GM10248 (cell line): ENCODE results near the gene HSPG2.
"Not testable (repeated sequence)": the region's sequence is repeated elsewhere in the genome, so short reads cannot be mapped to it uniquely, and the experiment has no call there.

Source experiments
- CTCF ChIA-PET: fragments of 300-600 bp; sonication (Branson Sonifier 250); formaldehyde crosslinking; extraction: SDS; loops from one replicate; lab custom pipeline; 2021; ENCODE audit warnings: antibody characterized with exemption; lab: Yijun Ruan, JAX
- POLR2A ChIA-PET: fragments of 350-650 bp; sonication (Branson Sonifier 250); formaldehyde crosslinking; extraction: SDS; loops from one replicate; lab custom pipeline; 2020; ENCODE audit warnings: antibody characterized with exemption; lab: Yijun Ruan, JAX
- DNase-seq: peaks from one replicate; pipeline ENCODE4 v3.0.0; 2012; ENCODE audit errors: extremely low spot score
- CTCF ChIP-seq: IDR thresholded peaks from 2 replicates; pipeline ENCODE4 v1.5.1; 2012; ENCODE audit warnings: mild to moderate bottlenecking, low read depth; ENCODE audit errors: extremely low read depth, missing control alignments, control extremely low read depth

The HSPG2 gene

GRCh38 chr1:21922090-21923013 lies 14.8 kb downstream of the HSPG2 start:
- ChIA-PET CTCF (interaction anchor here (1.7 to 3.2 kb wide), 2 partner anchors 9 to 11 kb away, joined by 5 to 13 read pairs; no protein-coding TSS in a partner anchor), POLR2A (no interaction called here)
- DNase-seq, result no peak
- no peak for TF ChIP-seq CTCF

GRCh38 chr1:21921100-21921875 lies 15.8 kb downstream of the HSPG2 start:
- TF ChIP-seq CTCF, result no peak
- CTCF ChIA-PET, result no interaction called here
- POLR2A ChIA-PET, result no interaction called here
- DNase-seq, result no peak

- DNase-seq, result no peak
- CTCF ChIA-PET, result no interaction called here
- POLR2A ChIA-PET, result interaction anchor here (0.7 kb wide), 1 partner anchor 120 kb away, joined by 3 read pairs; no protein-coding TSS in a partner anchor
Observed at GRCh38 chr1:21919520-21919919, 17.6 kb downstream of the HSPG2 start.

DNA sequence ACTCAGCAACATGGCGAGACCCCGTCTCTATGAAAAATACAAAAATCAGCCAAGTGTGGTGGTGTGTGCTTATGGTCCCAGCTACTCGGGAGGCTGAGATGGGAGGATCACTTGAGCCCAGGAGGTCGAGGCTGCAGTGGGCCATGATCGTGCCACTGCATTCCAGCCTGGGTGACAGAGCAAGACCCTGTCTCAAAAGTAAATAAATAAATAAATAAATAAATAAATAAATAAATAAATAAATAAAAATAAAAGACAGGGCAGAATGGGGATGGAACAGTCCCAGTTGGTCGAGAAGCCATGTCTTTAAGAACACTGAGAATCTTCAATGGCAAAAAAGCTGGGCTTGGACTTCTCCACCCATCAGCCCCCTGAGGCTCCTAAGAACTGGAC lies 19.9 kb downstream of the HSPG2 start:
- DNase-seq, POLR2A ChIA-PET: not testable (repeated sequence)
- CTCF ChIA-PET, result interaction anchor here (0.8 kb wide), 1 partner anchor 17 kb away, joined by 4 read pairs; no protein-coding TSS in a partner anchor

More at GRCh38 chr1:21919520-21919919, 17.6 kb downstream of the HSPG2 start:
- TF ChIP-seq CTCF, result no peak

DNA sequence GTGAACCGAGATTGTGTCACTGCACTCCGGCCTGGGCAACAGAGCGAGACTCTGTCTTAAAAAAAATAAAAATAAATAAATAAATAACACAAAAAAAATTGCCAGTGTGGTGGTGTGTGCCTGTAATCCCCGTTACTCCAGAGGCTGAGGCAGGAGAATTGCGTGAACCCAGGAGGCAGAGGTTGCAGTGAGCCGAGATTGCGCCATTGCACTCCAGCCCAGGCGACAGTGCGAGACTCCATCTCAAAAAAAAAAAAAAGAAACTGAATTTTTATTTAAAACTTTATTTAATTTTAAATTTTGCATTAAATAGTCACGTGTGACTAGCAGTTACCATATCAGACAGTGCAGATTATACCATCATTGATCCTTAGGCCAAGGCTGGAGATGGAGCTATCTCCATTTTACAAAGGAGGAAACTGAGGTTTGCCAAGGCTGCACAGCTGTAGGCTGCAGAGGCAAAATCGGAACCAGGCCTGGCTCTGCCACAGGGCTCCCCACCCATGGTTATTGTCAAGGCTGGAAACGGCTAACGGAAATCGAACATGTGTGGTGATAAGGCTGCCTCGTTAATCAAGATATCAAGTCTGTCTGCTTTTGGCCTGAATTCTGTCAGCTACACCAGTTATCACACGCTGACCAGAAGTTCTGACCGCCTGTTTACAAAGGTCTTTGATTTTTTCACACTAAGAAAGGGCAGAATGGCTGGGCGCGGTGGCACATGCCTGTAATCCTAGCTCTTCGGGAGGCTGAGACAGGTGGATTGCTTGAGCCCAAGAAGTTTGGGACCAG lies 20.5 kb downstream of the HSPG2 start:
- CTCF ChIA-PET, result no interaction called here
- no peak for TF ChIP-seq CTCF
- DNase-seq, result no peak
- POLR2A ChIA-PET, result no interaction called here

DNA sequence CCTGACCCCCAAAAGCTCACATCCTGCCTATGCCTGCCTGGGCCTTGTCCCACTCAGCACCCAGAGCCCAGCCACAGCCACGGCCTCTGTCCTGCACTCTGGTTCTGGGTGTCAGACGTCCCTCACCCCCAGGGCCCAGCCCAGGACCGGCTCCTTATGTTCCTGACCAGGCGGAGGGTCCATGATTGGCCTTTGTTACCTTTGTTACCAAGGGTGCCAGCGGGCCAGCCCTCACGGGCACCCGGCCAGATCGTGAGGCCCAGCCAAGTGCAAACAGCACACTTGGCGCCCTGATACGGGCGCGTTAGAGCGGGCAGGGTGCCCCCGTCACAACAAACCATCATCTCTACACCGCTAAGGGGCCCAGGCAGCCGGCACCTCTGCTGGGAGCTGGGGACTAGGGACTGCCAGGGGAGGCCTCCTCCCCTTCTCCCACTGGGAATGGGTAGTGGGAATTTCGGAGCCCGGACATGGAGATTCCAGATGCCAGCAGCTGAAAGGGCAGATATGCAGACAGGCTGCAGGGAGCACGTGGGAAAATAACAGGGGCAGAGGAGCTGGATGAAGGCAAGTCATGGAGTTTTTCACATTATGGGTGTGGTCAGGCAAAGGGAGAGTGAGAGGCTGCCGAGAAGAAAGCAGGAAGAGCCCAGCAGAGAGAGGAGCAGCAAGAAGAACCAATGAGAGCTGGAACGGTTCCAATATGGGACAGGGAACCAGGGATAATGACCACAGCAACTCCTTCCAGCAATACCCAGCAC lies 22.1 kb downstream of the HSPG2 start:
- TF ChIP-seq CTCF, result no peak
- POLR2A ChIA-PET, result no interaction called here
- CTCF ChIA-PET, result interaction anchor here (1.5 to 3.7 kb wide), 2 partner anchors 9 to 12 kb away, joined by 4 to 13 read pairs; no protein-coding TSS in a partner anchor
- DNase-seq, result no peak
